Keratinocyte (primary cell): Measurements from ENCODE around the gene CHEK2.

Source experiments
- CTCF ChIP-seq, 3 experiments: IDR thresholded peaks in 1 of 3; conservative IDR thresholded peaks in 1 of 3; optimal IDR thresholded peaks in 1 of 3; 2 replicates in 2 of 3; 3 replicates in 1 of 3; pipeline versions ENCODE3 to v1.5.1; 2011; ENCODE audit warnings: low read length in 3 of 3, mild to moderate bottlenecking in 3 of 3, moderate library complexity in 2 of 3, control low read depth in 1 of 3, inconsistent platforms in 1 of 3; ENCODE audit not compliant: insufficient read depth in 2 of 3; ENCODE audit errors: extremely low read depth in 1 of 3
- EZH2 ChIP-seq: IDR thresholded peaks from one replicate; pipeline ENCODE4 v1.6.1; 2012; ENCODE audit warnings: inconsistent platforms, mild to moderate bottlenecking, low read length, moderate library complexity

- no peak for TF ChIP-seq CTCF (optimal IDR thresholded peaks at IDR 0.05 in 1 of 3, IDR thresholded peaks at IDR 0.05 in 1 of 3, conservative IDR thresholded peaks at IDR 0.05 in 1 of 3; ENCODE audit: extremely low read depth in 1 of 3, insufficient read depth in 2 of 3, low read length in 3 of 3)
- TF ChIP-seq EZH2: no peak
Observed at GRCh38 chr22:28718044-28718443, 23.6 kb downstream of the CHEK2 start.
